Heart right ventricle (tissue), 16 donors: ENCODE results near the gene VWA7. TPM values are rescaled to one million over a fixed set of nuclear protein-coding genes. Genes with fewer than 3 reads are reported as not detected.

Experiments
- ATAC-seq, 8 donors: fragments of 200-7000 bp; cut with Tn5 transposase; one replicate each; pipeline ENCODE4 v1.9.1; 2020; ENCODE audit warnings: mild to moderate bottlenecking in 8 of 8, moderate library complexity in 8 of 8, moderate number of reproducible peaks in 1 of 8
- DNase-seq, 2 donors: peaks; one replicate each; pipeline ENCODE4 v3.0.0-alpha.2; 2020
- H3K27ac ChIP-seq, 10 donors: fragments of 200-600 bp; sonication (generic) in 2 of 10; one replicate each; pipeline versions ENCODE4 v1.5.0 to v1.8.0; 2020 to 2022; ENCODE audit warnings: mild to moderate bottlenecking in 3 of 10
- H3K27me3 ChIP-seq, 7 donors: fragments of 200-600 bp; one replicate each; pipeline ENCODE4 v1.8.0; 2021 to 2022; ENCODE audit warnings: mild to moderate bottlenecking in 2 of 7
- H3K36me3 ChIP-seq, 9 donors: fragments of 200-600 bp; sonication (generic) in 1 of 9; one replicate each; pipeline versions ENCODE4 v1.5.0 to v1.8.0; 2020 to 2022; ENCODE audit warnings: mild to moderate bottlenecking in 2 of 9
- H3K4me1 ChIP-seq, 9 donors: fragments of 200-600 bp; sonication (generic) in 1 of 9; one replicate each; pipeline versions ENCODE4 v1.5.0 to v1.8.0; 2020 to 2022; ENCODE audit warnings: mild to moderate bottlenecking in 4 of 9
- H3K4me3 ChIP-seq, 10 donors: fragments of 200-600 bp; sonication (generic) in 2 of 10; one replicate each; pipeline versions ENCODE4 v1.5.0 to v1.8.0; 2020 to 2022; ENCODE audit warnings: mild to moderate bottlenecking in 7 of 10, moderate library complexity in 2 of 10
- H3K9me3 ChIP-seq, 11 donors: fragments of 200-600 bp in 10 of 11; sonication (generic) in 2 of 11; one replicate each; pipeline versions ENCODE4 v1.5.0 to v1.8.0; 2013 to 2022; ENCODE audit warnings: mild to moderate bottlenecking in 2 of 11, control low read depth in 1 of 11, moderate library complexity in 1 of 11
- WGBS, 2 donors: extraction: QIAGEN DNeasy Blood & Tissue Kit; methylation state at CpG; one replicate each; pipeline ENCODE4 v1.1.7; 2013; ENCODE audit warnings: inconsistent platforms in 1 of 2; 5-methylcytosine and 5-hydroxymethylcytosine counted together
- intact Hi-C, 10 donors: fragments of 100-400 bp; cut with DNase I; formaldehyde crosslinking; loops; one replicate each; pipeline versions ENCODE4 v1.11.1 to v1.14.2; 2022
- polyA plus RNA-seq, 2 donors: library from polyadenylated mRNA; stranded (reverse); fragments of 200-250 nt; gene quantifications; one replicate each; pipeline ENCODE4 v1.2.3, GENCODE V29; 2013
- total RNA-seq, 10 donors: library from RNA; stranded (reverse); fragmentation: NEBNext Ultra II Directional in 3 of 10; extraction: Animal tissue kit (Norgen Biotek cat#: 25700) in 3 of 10; gene quantifications; one replicate each; pipeline versions ENCODE4 v1.2.1 to v1.2.4, GENCODE V29; 2021 to 2023
- TF ChIP-seq, protein P1 (sequence below), 9 donors: fragments of 200-600 bp; sonication (generic) in 2 of 9; IDR thresholded peaks; one replicate each; pipeline versions ENCODE4 v1.5.0 to v1.8.0; 2021 to 2022; ENCODE audit warnings: antibody characterized with exemption in 9 of 9, mild to moderate bottlenecking in 5 of 9, moderate library complexity in 1 of 9
- donor health status: Arrhythmogenic right ventricular cardiomyopathy.
- donor health status: ischemic (EF 13 %, LVEDD 7.1; RV severe dilation, severe dysfunction).
- donor health status: healthy with polysubstance abuse.
- donor health status: DM: no; HTN: yes; CAD: no.
- donor health status: DM: no; HTN: no; CAD: no.
- donor health status: ischemic (EF 25% LVEDD 6.9; RV normal size, moderate dysfunction).
- donor health status: ischemic (EF 25% LVEDD 5.7; RV mildly dilated, moderate dysfunction).
- donor health status: healthy.
- donor health status: DM: yes; HTN: yes; CAD: no.
- donor health status: Ischemic cardiomyopathy.
- donor health status: ischemic (EF 35%, LVEDD 5.7; RV mildly dilated, moderate dysfunction).
- donor health status: nonischemic (EF 11% LVEDD 7.7; RV severe dilation, severe dysfunction).
- donor health status: DM: yes; HTN: yes; CAD: no.
- donor health status: PGD.
- donor health status: ischemic (EF 29% LVEDD 5.4; RV normal size, mild dysfunction).
- donor health status: nonischemic (EF 23%, LVEDD 6.1; RV moderate dilation, normal function).

The VWA7 gene
- total and polyA plus RNA-seq, 12 donors = 2.2 to 28.3 (median 17.3) TPM

- peak; percentile 92 to 93 for DNase-seq
- Histone ChIP-seq H3K4me1 (peaks cover 12 to 84% (median 57%) of the 10 kb centered on the region in 9 donors), H3K27me3 (no peaks in the 10 kb centered on the region), H3K27ac (peak overlapping the region; percentile 93 to 97 (median 94)), H3K9me3 (no peaks in the 10 kb centered on the region), H3K4me3 (peak overlapping the region; percentile 66 to 95 (median 78)), H3K36me3 (peaks cover 0 to 77% (median 46%) of the 10 kb centered on the region in 9 donors)
- TF ChIP-seq, protein P1, sequence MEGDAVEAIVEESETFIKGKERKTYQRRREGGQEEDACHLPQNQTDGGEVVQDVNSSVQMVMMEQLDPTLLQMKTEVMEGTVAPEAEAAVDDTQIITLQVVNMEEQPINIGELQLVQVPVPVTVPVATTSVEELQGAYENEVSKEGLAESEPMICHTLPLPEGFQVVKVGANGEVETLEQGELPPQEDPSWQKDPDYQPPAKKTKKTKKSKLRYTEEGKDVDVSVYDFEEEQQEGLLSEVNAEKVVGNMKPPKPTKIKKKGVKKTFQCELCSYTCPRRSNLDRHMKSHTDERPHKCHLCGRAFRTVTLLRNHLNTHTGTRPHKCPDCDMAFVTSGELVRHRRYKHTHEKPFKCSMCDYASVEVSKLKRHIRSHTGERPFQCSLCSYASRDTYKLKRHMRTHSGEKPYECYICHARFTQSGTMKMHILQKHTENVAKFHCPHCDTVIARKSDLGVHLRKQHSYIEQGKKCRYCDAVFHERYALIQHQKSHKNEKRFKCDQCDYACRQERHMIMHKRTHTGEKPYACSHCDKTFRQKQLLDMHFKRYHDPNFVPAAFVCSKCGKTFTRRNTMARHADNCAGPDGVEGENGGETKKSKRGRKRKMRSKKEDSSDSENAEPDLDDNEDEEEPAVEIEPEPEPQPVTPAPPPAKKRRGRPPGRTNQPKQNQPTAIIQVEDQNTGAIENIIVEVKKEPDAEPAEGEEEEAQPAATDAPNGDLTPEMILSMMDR (IDR thresholded peaks at IDR 0.05) = peak in 2 of 9 donors; percentile 14 to 22
- intact Hi-C loops = loop anchor here in 7 of 10 donors (1.0 to 10.0 kb wide), 7 partner anchors 29 to 105 kb away; partner anchors contain the start of genes VARS1 (in 2 of the 7) and LY6G5C (in 1 of the 7)
- WGBS, 2 donors = 2% methylated on average over 46 of the region's 46 CpGs
- peak; percentile 81 to 93 (median 90) for ATAC-seq
These were observed 47.0 kb downstream of the VWA7 start for GRCh38 chr6:31729979-31730630.

GRCh38 chr6:31729515-31729978, 47.6 kb downstream of the VWA7 start:
- Histone ChIP-seq H3K9me3 (no peaks in the 10 kb centered on the region), H3K4me1 (peaks cover 12 to 82% (median 52%) of the 10 kb centered on the region in 9 donors), H3K4me3 (peak overlapping the region; percentile 66 to 95 (median 78)), H3K27me3 (no peaks in the 10 kb centered on the region), H3K27ac (peak overlapping the region; percentile 93 to 97 (median 94)), H3K36me3 (peaks cover 0 to 80% (median 46%) of the 10 kb centered on the region in 9 donors)
- intact Hi-C loops = loop anchor here in 6 of 10 donors (1.0 to 5.0 kb wide), 5 partner anchors 28 to 103 kb away; partner anchors contain the start of genes LY6G5C (in 1 of the 6) and VARS1 (in 1 of the 6)
- TF ChIP-seq, protein P1 (IDR thresholded peaks at IDR 0.05) = peak in 6 of 9 donors; percentile 46 to 82 (median 67)
- ATAC-seq (peak; percentile 84 to 92 (median 90)), DNase-seq (peak; percentile 92 to 94)
- 1% methylated on average over 29 of the region's 29 CpGs for WGBS, 2 donors

- Histone ChIP-seq H3K27me3 (no peaks in the 10 kb centered on the region), H3K4me1 (peaks cover 10 to 76% (median 46%) of the 10 kb centered on the region in 9 donors), H3K36me3 (peaks cover 0 to 73% (median 44%) of the 10 kb centered on the region in 9 donors), H3K9me3 (no peaks in the 10 kb centered on the region), H3K27ac (peak within 1 kb of the TSS; percentile 93 to 97 (median 94)), H3K4me3 (peak within 1 kb of the TSS; percentile 66 to 95 (median 78))
- DNase-seq (peak in 1 of 2 donors; percentile 32), ATAC-seq (peak; percentile 25 to 51 (median 44))
- WGBS, 2 donors = 11 to 18% methylated on average over 36 of the region's 36 CpGs
- intact Hi-C loops = loop anchor here in 6 of 10 donors (1.0 to 5.0 kb wide), 5 partner anchors 28 to 103 kb away; partner anchors contain the start of genes LY6G5C (in 1 of the 6) and VARS1 (in 1 of the 6)
- TF ChIP-seq, protein P1 (IDR thresholded peaks at IDR 0.05) = peak in 3 of 9 donors; percentile 34 to 77 (median 67)
These were observed 48.2 kb downstream of the VWA7 start, which contains the start of gene DDAH2 for GRCh38 chr6:31728767-31729514. TSS of gene DDAH2 (minus strand) at chr6:31729299. CDS start at chr6:31729161, 138 bp downstream.
